Transverse colon (tissue), 4 donors: ENCODE data around the gene GAMT. TPM values are rescaled to one million over a fixed set of nuclear protein-coding genes. Genes with fewer than 3 reads are reported as not detected.

ENCODE experiments used
- DNase-seq: peaks from one replicate; pipeline ENCODE4 v3.0.0-alpha.2; 2019
- H3K27ac ChIP-seq, 4 donors: fragments of 200-600 bp; sonication (generic); 2 replicates each; pipeline ENCODE4 v1.5.1; 2016 to 2018; ENCODE audit warnings: inconsistent platforms in 4 of 4
- H3K27me3 ChIP-seq: fragments of 200-600 bp; sonication (generic); 2 replicates; pipeline ENCODE4 v1.5.1; 2017; ENCODE audit warnings: inconsistent platforms
- H3K36me3 ChIP-seq, 4 donors: fragments of 200-600 bp; sonication (generic); 2 replicates each; pipeline ENCODE4 v1.5.1; 2017 to 2019; ENCODE audit warnings: inconsistent platforms in 4 of 4
- H3K4me1 ChIP-seq, 4 donors: fragments of 200-600 bp; sonication (generic); 2 replicates each; pipeline ENCODE4 v1.5.1; 2017 to 2020; ENCODE audit warnings: inconsistent platforms in 4 of 4
- H3K4me3 ChIP-seq, 4 donors: fragments of 200-600 bp; sonication (generic); 1 replicate in 1 of 4; 2 replicates in 3 of 4; pipeline versions ENCODE4 v1.5.1 to v1.6.1; 2017 to 2019; ENCODE audit warnings: inconsistent platforms in 4 of 4
- H3K9me3 ChIP-seq, 2 donors: fragments of 200-600 bp; sonication (generic); 2 replicates each; pipeline ENCODE4 v1.5.1; 2017 to 2019; ENCODE audit warnings: inconsistent platforms in 2 of 2
- CTCF ChIP-seq, 5 experiments: fragments of 200-600 bp in 3 of 5; fragments of 450-650 bp in 2 of 5; sonication (generic) in 3 of 5; IDR thresholded peaks; 1 replicate in 2 of 5; 2 replicates in 3 of 5; pipeline ENCODE4 v1.5.1; 2016 to 2017; ENCODE audit warnings: antibody characterized with exemption in 5 of 5, inconsistent platforms in 3 of 5, mild to moderate bottlenecking in 2 of 5, moderate library complexity in 1 of 5
- EP300 ChIP-seq: sonication (generic); formaldehyde crosslinking; IDR thresholded peaks from one replicate; pipeline ENCODE4 v1.6.1; 2017; ENCODE audit warnings: antibody characterized with exemption, low read depth
- POLR2A ChIP-seq: fragments of 450-650 bp; IDR thresholded peaks from one replicate; pipeline ENCODE4 v1.6.1; 2016; ENCODE audit warnings: antibody characterized with exemption, mild to moderate bottlenecking, moderate library complexity
- POLR2AphosphoS5 ChIP-seq, 3 donors: sonication (generic); formaldehyde crosslinking; IDR thresholded peaks; one replicate each; pipeline ENCODE4 v1.6.1; 2016; ENCODE audit warnings: antibody characterized with exemption in 3 of 3
- WGBS, 2 donors: methylation state at CpG; one replicate each; pipeline ENCODE4 v1.1.5; 2018; ENCODE audit warnings: low coverage in 1 of 2; 5-methylcytosine and 5-hydroxymethylcytosine counted together
- in situ Hi-C, 4 donors: fragments of 200-750 bp; cut with MboI; loops; one replicate each; pipeline versions ENCODE4 v1.15.0 to v1.15.1; 2017; ENCODE audit warnings: low sequenced_read_pairs in 3 of 4, low pct_ligation_motif_present in 1 of 4, low pct_unique_long_range_greater_than_20kb in 1 of 4
- intact Hi-C: fragments of 100-400 bp; cut with DNase I; formaldehyde crosslinking; loops from one replicate; pipeline ENCODE4 v1.15.1; 2023; ENCODE audit warnings: low total_unique reads
- total RNA-seq, 4 donors: library from RNA; depleted of rRNA; stranded (reverse); fragments of >200 nt; gene quantifications; one replicate each; pipeline ENCODE4 v1.1.0, GENCODE V29; 2016

Gene GAMT
- total RNA-seq, 4 donors from 2014 or later: 1.4 to 4.4 (median 2.9) TPM

GRCh38 chr19:1422943-1423342 is 21.6 kb upstream of the GAMT start:
- DNase-seq: no peak
- TF ChIP-seq EP300: no peak
- TF ChIP-seq CTCF (IDR thresholded peaks at IDR 0.05): no peak
- TF ChIP-seq POLR2AphosphoS5 (IDR thresholded peaks at IDR 0.05): no peak
- no peak for TF ChIP-seq POLR2A
- 91 to 92% methylated on average over 4 to 16 of the region's 24 CpGs for WGBS, 2 donors
- in situ Hi-C loops (no loop called here), intact Hi-C loops (no loop called here)
- Histone ChIP-seq H3K27ac (peak overlapping the region in 2 of 4 donors; percentile 18 to 60), H3K9me3 (no peaks in the 10 kb centered on the region), H3K4me1 (peaks cover 0 to 9% (median 2%) of the 10 kb centered on the region in 4 donors), H3K36me3 (peaks cover 0 to 45% (median 22%) of the 10 kb centered on the region in 4 donors), H3K4me3 (no peak overlapping the region), H3K27me3 (no peaks in the 10 kb centered on the region)

GRCh38 chr19:1422360-1422759 is 21.0 kb upstream of the GAMT start:
- intact Hi-C loops: no loop called here
- H3K4me3 ChIP-seq: no peak overlapping the region
- H3K36me3 ChIP-seq: peaks cover 0 to 45% (median 22%) of the 10 kb centered on the region in 4 donors
- 60 to 78% methylated on average over 9 to 14 of the region's 16 CpGs for WGBS, 2 donors
- H3K4me1 ChIP-seq: peaks cover 0 to 12% (median 5%) of the 10 kb centered on the region in 4 donors
- DNase-seq: no peak
- in situ Hi-C loops: no loop called here
- no peaks in the 10 kb centered on the region for H3K9me3 ChIP-seq
- TF ChIP-seq POLR2A (no peak), POLR2AphosphoS5 (IDR thresholded peaks at IDR 0.05) (no peak), CTCF (IDR thresholded peaks at IDR 0.05) (no peak), EP300 (no peak)
- peak overlapping the region in 3 of 4 donors; percentile 8 to 60 (median 18) for H3K27ac ChIP-seq
- H3K27me3 ChIP-seq: no peaks in the 10 kb centered on the region

GRCh38 chr19:1421958-1422305 is 20.6 kb upstream of the GAMT start:
- in situ Hi-C loops: no loop called here
- peaks cover 3 to 17% (median 9%) of the 10 kb centered on the region in 4 donors for H3K4me1 ChIP-seq
- no peaks in the 10 kb centered on the region for H3K27me3 ChIP-seq
- 90% methylated on average over 22 of the region's 22 CpGs; no CpG with 5 or more reads in 1 of the 2 donors for WGBS, 2 donors
- no peak for TF ChIP-seq POLR2A
- TF ChIP-seq CTCF (IDR thresholded peaks at IDR 0.05): no peak
- TF ChIP-seq EP300: no peak
- no peak for TF ChIP-seq POLR2AphosphoS5 (IDR thresholded peaks at IDR 0.05)
- intact Hi-C loops: no loop called here
- H3K9me3 ChIP-seq: no peaks in the 10 kb centered on the region
- H3K36me3 ChIP-seq: peaks cover 0 to 45% (median 22%) of the 10 kb centered on the region in 4 donors
- peak overlapping the region in 3 of 4 donors; percentile 6 to 60 (median 8) for H3K27ac ChIP-seq
- no peak for DNase-seq
- no peak overlapping the region for H3K4me3 ChIP-seq

- no peak for DNase-seq
- no peaks in the 10 kb centered on the region for H3K9me3 ChIP-seq
- in situ Hi-C loops (no loop called here), intact Hi-C loops (no loop called here)
- WGBS, 2 donors: 94% methylated on average over 24 of the region's 37 CpGs; no CpG with 5 or more reads in 1 of the 2 donors
- no peak for TF ChIP-seq CTCF (IDR thresholded peaks at IDR 0.05)
- no peak for TF ChIP-seq EP300
- TF ChIP-seq POLR2A: no peak
- no peak for TF ChIP-seq POLR2AphosphoS5 (IDR thresholded peaks at IDR 0.05)
- peaks cover 0 to 44% (median 20%) of the 10 kb centered on the region in 4 donors for H3K36me3 ChIP-seq
- H3K27ac ChIP-seq: peak overlapping the region in 2 of 4 donors; percentile 6 to 60
- no peak overlapping the region for H3K4me3 ChIP-seq
- peaks cover 8 to 22% (median 14%) of the 10 kb centered on the region in 4 donors for H3K4me1 ChIP-seq
- H3K27me3 ChIP-seq: no peaks in the 10 kb centered on the region
These were observed 20.0 kb upstream of the GAMT start for GRCh38 chr19:1421218-1421957.
